Neuronal stem cell (in vitro differentiated cells): ENCODE measurements around the gene GRID1.

Experiments
- DNase-seq: peaks from one replicate; pipeline ENCODE4 v3.0.0-alpha.2; 2013; ENCODE audit warnings: low spot score
- H2AFZ ChIP-seq: one replicate; pipeline ENCODE4 v1.6.1; 2013; ENCODE audit warnings: mild to moderate bottlenecking, low read length, inconsistent platforms
- H2AK5ac ChIP-seq: 2 replicates; pipeline ENCODE4 v1.6.1; 2013; ENCODE audit warnings: low read depth, mild to moderate bottlenecking, inconsistent platforms, low read length, moderate library complexity, mixed read lengths
- H2BK120ac ChIP-seq: 2 replicates; pipeline ENCODE4 v1.6.1; 2013; ENCODE audit warnings: low read depth, mild to moderate bottlenecking, inconsistent platforms, low read length, moderate library complexity, mixed read lengths
- H2BK12ac ChIP-seq: one replicate; pipeline ENCODE4 v1.6.1; 2013; ENCODE audit warnings: low read length, inconsistent platforms
- H2BK15ac ChIP-seq: 2 replicates; pipeline ENCODE4 v1.6.1; 2013; ENCODE audit warnings: mild to moderate bottlenecking, low read length, inconsistent platforms, mixed read lengths
- H2BK5ac ChIP-seq: one replicate; pipeline ENCODE4 v1.6.1; 2013; ENCODE audit warnings: inconsistent platforms, mild to moderate bottlenecking, low read length, moderate library complexity
- H3K14ac ChIP-seq: one replicate; pipeline ENCODE4 v1.6.1; 2013; ENCODE audit warnings: low read length, inconsistent platforms
- H3K18ac ChIP-seq: 2 replicates; pipeline ENCODE4 v1.6.1; 2013; ENCODE audit warnings: low read length, inconsistent platforms
- H3K23ac ChIP-seq: 2 replicates; pipeline ENCODE4 v1.6.1; 2013; ENCODE audit warnings: low read depth, mild to moderate bottlenecking, mixed read lengths, low read length, inconsistent platforms; ENCODE audit not compliant: poor library complexity
- H3K27ac ChIP-seq: replicated peaks from 3 replicates; pipeline ENCODE4 v1.5.1; 2013; ENCODE audit warnings: low read length, inconsistent platforms
- H3K27me3 ChIP-seq, 3 experiments: 2 replicates each; pipeline ENCODE4 v1.6.1; 2013; ENCODE audit warnings: low read length in 3 of 3, mild to moderate bottlenecking in 2 of 3, inconsistent platforms in 1 of 3, low read depth in 1 of 3, mixed read lengths in 1 of 3, moderate library complexity in 1 of 3; ENCODE audit not compliant: control insufficient read depth in 3 of 3, insufficient read depth in 3 of 3
- H3K36me3 ChIP-seq, 2 donors: replicated peaks in 1 of 2; 2 replicates each; pipeline ENCODE4 v1.6.1; 2013; ENCODE audit warnings: low read length in 2 of 2; ENCODE audit not compliant: control insufficient read depth in 2 of 2, insufficient read depth in 2 of 2
- H3K4ac ChIP-seq: 2 replicates; pipeline ENCODE4 v1.6.1; 2013; ENCODE audit warnings: inconsistent platforms, mild to moderate bottlenecking, low read length, moderate library complexity
- H3K4me1 ChIP-seq, 2 donors: 1 replicate in 1 of 2; 2 replicates in 1 of 2; pipeline ENCODE4 v1.6.1; 2013; ENCODE audit warnings: low read length in 2 of 2, low read depth in 1 of 2; ENCODE audit not compliant: control insufficient read depth in 2 of 2, insufficient read depth in 1 of 2
- H3K4me2 ChIP-seq: one replicate; pipeline ENCODE4 v1.6.1; 2013; ENCODE audit warnings: mild to moderate bottlenecking, low read length, inconsistent platforms; ENCODE audit not compliant: insufficient read depth, poor library complexity, severe bottlenecking
- H3K4me3 ChIP-seq, 2 donors: 2 replicates each; pipeline ENCODE4 v1.5.1; 2013; ENCODE audit warnings: low read length in 2 of 2, mild to moderate bottlenecking in 2 of 2, inconsistent platforms in 1 of 2, moderate library complexity in 1 of 2
- H3K79me1 ChIP-seq: one replicate; pipeline ENCODE4 v1.6.1; 2013; ENCODE audit warnings: low read depth, mild to moderate bottlenecking, inconsistent platforms, low read length, moderate library complexity
- H3K9ac ChIP-seq: one replicate; pipeline ENCODE4 v1.6.1; 2013; ENCODE audit warnings: mild to moderate bottlenecking, low read depth, low read length, inconsistent platforms; ENCODE audit not compliant: poor library complexity
- H3K9me3 ChIP-seq, 2 donors: replicated peaks in 1 of 2; 2 replicates each; pipeline versions ENCODE3 to v1.6.1; 2013; ENCODE audit warnings: low read length in 2 of 2, mild to moderate bottlenecking in 2 of 2, inconsistent platforms in 1 of 2, low read depth in 1 of 2, mixed read lengths in 1 of 2, moderate library complexity in 1 of 2; ENCODE audit not compliant: control insufficient read depth in 2 of 2, insufficient read depth in 1 of 2
- H4K8ac ChIP-seq: one replicate; pipeline ENCODE4 v1.6.1; 2013; ENCODE audit warnings: low read depth, mild to moderate bottlenecking, inconsistent platforms, low read length, moderate library complexity
- H4K91ac ChIP-seq: one replicate; pipeline ENCODE4 v1.6.1; 2013; ENCODE audit warnings: low read length, low read depth, mild to moderate bottlenecking, inconsistent platforms; ENCODE audit not compliant: poor library complexity
- WGBS, 2 donors: extraction: QIAGEN DNeasy Blood & Tissue Kit; methylation state at CpG; one replicate each; pipeline ENCODE4 v1.1.7; 2013; ENCODE audit warnings: missing lambda C conversion rate in 2 of 2, mixed read lengths in 1 of 2; ENCODE audit not compliant: insufficient read length in 2 of 2, insufficient replicate concordance in 1 of 2; ENCODE audit errors: extremely low coverage in 2 of 2; 5-methylcytosine and 5-hydroxymethylcytosine counted together

GRID1 gene

GRCh38 chr10:86403183-86403797 is 36.7 kb upstream of the GRID1 start:
- Histone ChIP-seq H3K14ac (no peak overlapping the region), H4K8ac (no peak overlapping the region), H3K4me1 (peaks cover 7 to 9% of the 10 kb centered on the region in 2 donors), H2BK15ac (no peak overlapping the region), H3K9ac (no peak overlapping the region), H2BK120ac (no peak overlapping the region), H3K4ac (no peak overlapping the region), H3K4me2 (no peak overlapping the region), H3K79me1 (no peaks in the 10 kb centered on the region), H3K23ac (no peak overlapping the region), H2AK5ac (no peak overlapping the region), H3K4me3 (no peak overlapping the region), H2BK12ac (no peak overlapping the region), H3K27me3 (peaks cover 13 to 46% (median 32%) of the 10 kb centered on the region in 3 experiments), H3K9me3 (peaks cover 0 to 3% of the 10 kb centered on the region in 2 donors), H2AFZ (no peak overlapping the region), H3K36me3 (no peaks in the 10 kb centered on the region), H4K91ac (no peak overlapping the region), H3K27ac (no peak overlapping the region), H3K18ac (no peak overlapping the region), H2BK5ac (no peak overlapping the region)
- WGBS, 2 donors, result no CpG with 5 or more reads among the region's 6 CpGs
- no peak for DNase-seq

GRCh38 chr10:86402283-86402941 is 35.8 kb upstream of the GRID1 start:
- H3K4me2 ChIP-seq, result peak overlapping the region; percentile 49
- H3K27me3 ChIP-seq, result peaks cover 13 to 52% (median 32%) of the 10 kb centered on the region in 3 experiments
- peaks cover 7 to 9% of the 10 kb centered on the region in 2 donors for H3K4me1 ChIP-seq
- H3K36me3 ChIP-seq, result no peaks in the 10 kb centered on the region
- H2AFZ ChIP-seq, result no peak overlapping the region
- peak overlapping the region in 1 of 2 donors; percentile 1 for H3K4me3 ChIP-seq
- no peak overlapping the region for H2BK5ac ChIP-seq
- WGBS, 2 donors, result no CpG with 5 or more reads among the region's 18 CpGs
- no peak overlapping the region for H2BK120ac ChIP-seq
- no peak for DNase-seq
- H3K79me1 ChIP-seq, result no peaks in the 10 kb centered on the region
- H3K9ac ChIP-seq, result peak overlapping the region; percentile 47
- H3K27ac ChIP-seq, result no peak overlapping the region
- peak overlapping the region; percentile 89 for H3K23ac ChIP-seq
- no peak overlapping the region for H3K4ac ChIP-seq
- peak overlapping the region; percentile 35 for H3K18ac ChIP-seq
- no peak overlapping the region for H2BK15ac ChIP-seq
- peaks cover 0 to 3% of the 10 kb centered on the region in 2 donors for H3K9me3 ChIP-seq
- H2BK12ac ChIP-seq, result peak overlapping the region; percentile 16
- H2AK5ac ChIP-seq, result no peak overlapping the region
- no peak overlapping the region for H4K91ac ChIP-seq
- H4K8ac ChIP-seq, result no peak overlapping the region
- H3K14ac ChIP-seq, result peak overlapping the region; percentile 58

GRCh38 chr10:86401588-86402282 is 35.1 kb upstream of the GRID1 start:
- no peaks in the 10 kb centered on the region for H3K79me1 ChIP-seq
- no CpG with 5 or more reads among the region's 27 CpGs for WGBS, 2 donors
- no peak overlapping the region for H2AK5ac ChIP-seq
- H2BK15ac ChIP-seq, result peak overlapping the region; percentile 89
- H3K4me2 ChIP-seq, result peak overlapping the region; percentile 91
- peak overlapping the region; percentile 100 for H2AFZ ChIP-seq
- H2BK5ac ChIP-seq, result no peak overlapping the region
- no peak overlapping the region for H4K91ac ChIP-seq
- H3K23ac ChIP-seq, result peak overlapping the region; percentile 89
- H3K14ac ChIP-seq, result peak overlapping the region; percentile 56
- no peak overlapping the region for H2BK12ac ChIP-seq
- H3K9ac ChIP-seq, result peak overlapping the region; percentile 84
- no peaks in the 10 kb centered on the region for H3K36me3 ChIP-seq
- no peak overlapping the region for H3K27ac ChIP-seq
- H2BK120ac ChIP-seq, result no peak overlapping the region
- peak overlapping the region; percentile 97 for H3K18ac ChIP-seq
- DNase-seq, result no peak
- H3K4me1 ChIP-seq, result peaks cover 7 to 9% of the 10 kb centered on the region in 2 donors
- H3K4me3 ChIP-seq, result peak overlapping the region in 1 of 2 donors; percentile 84
- peak overlapping the region; percentile 98 for H4K8ac ChIP-seq
- peaks cover 13 to 58% (median 32%) of the 10 kb centered on the region in 3 experiments for H3K27me3 ChIP-seq
- H3K9me3 ChIP-seq, result peaks cover 0 to 3% of the 10 kb centered on the region in 2 donors
- H3K4ac ChIP-seq, result no peak overlapping the region
